Measurements from ENCODE around the gene SBNO2.

Gene SBNO2

DNA sequence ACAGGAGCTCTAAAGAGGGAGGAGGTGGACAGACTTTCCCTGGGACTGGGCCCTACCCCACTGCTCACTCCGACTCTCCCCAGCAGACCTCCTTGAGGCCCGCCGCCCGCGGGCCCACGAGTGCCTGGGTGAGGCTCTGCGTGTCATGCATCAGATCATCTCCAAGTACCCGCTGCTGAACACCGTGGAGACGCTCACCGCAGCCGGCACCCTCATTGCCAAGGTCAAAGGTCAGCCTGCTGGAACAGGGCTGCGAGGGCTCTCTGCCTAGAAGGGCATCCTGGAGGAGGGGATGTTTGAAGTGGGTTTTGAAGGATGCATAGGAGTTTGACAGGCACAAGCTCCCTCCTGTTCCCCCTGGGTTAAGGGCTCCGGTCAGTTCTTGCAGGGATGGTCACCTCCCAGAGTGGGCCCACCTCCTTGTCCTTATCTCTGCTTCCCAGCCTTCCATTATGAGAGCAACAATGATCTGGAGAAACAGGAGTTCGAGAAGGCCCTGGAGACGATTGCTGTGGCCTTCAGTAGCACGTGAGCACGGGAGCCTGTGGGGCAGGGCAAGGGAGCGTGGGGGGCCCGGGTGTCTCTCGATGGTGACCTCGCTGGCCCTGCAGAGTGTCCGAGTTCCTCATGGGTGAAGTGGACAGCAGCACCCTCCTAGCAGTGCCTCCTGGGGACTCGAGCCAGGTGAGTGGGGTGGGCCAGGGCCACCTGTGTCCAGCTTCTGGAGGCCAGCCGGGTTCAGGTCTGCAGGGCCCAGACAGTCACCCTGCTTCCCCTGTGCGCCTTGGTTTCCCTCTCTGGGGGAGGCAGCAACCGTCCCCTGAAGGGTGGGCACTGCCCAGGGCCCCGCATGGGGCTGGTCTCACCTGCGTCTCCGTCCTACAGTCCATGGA lies 100.8 kb downstream of the SBNO2 start:
- no peak for ATAC-seq
- TF ChIP-seq SNAI2 (CRISPR knock-in tag; IDR thresholded peaks at IDR 0.05) = no peak
- TF ChIP-seq, protein P1, sequence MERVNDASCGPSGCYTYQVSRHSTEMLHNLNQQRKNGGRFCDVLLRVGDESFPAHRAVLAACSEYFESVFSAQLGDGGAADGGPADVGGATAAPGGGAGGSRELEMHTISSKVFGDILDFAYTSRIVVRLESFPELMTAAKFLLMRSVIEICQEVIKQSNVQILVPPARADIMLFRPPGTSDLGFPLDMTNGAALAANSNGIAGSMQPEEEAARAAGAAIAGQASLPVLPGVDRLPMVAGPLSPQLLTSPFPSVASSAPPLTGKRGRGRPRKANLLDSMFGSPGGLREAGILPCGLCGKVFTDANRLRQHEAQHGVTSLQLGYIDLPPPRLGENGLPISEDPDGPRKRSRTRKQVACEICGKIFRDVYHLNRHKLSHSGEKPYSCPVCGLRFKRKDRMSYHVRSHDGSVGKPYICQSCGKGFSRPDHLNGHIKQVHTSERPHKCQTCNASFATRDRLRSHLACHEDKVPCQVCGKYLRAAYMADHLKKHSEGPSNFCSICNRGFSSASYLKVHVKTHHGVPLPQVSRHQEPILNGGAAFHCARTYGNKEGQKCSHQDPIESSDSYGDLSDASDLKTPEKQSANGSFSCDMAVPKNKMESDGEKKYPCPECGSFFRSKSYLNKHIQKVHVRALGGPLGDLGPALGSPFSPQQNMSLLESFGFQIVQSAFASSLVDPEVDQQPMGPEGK (CRISPR knock-in tag; IDR thresholded peaks at IDR 0.05; ENCODE audit: borderline replicate concordance) = no peak
- TF ChIP-seq, protein P2, sequence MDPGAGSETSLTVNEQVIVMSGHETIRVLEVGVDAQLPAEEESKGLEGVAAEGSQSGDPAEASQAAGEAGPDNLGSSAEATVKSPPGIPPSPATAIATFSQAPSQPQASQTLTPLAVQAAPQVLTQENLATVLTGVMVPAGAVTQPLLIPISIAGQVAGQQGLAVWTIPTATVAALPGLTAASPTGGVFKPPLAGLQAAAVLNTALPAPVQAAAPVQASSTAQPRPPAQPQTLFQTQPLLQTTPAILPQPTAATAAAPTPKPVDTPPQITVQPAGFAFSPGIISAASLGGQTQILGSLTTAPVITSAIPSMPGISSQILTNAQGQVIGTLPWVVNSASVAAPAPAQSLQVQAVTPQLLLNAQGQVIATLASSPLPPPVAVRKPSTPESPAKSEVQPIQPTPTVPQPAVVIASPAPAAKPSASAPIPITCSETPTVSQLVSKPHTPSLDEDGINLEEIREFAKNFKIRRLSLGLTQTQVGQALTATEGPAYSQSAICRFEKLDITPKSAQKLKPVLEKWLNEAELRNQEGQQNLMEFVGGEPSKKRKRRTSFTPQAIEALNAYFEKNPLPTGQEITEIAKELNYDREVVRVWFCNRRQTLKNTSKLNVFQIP (CRISPR knock-in tag; IDR thresholded peaks at IDR 0.05; ENCODE audit: borderline replicate concordance, low read depth) = no peak
- no peak for TF ChIP-seq BACH2 (CRISPR knock-in tag; IDR thresholded peaks at IDR 0.05; ENCODE audit: borderline replicate concordance)
- peak; percentile 99 for TF ChIP-seq ZFP3 (CRISPR knock-in tag; IDR thresholded peaks at IDR 0.05)

DNA sequence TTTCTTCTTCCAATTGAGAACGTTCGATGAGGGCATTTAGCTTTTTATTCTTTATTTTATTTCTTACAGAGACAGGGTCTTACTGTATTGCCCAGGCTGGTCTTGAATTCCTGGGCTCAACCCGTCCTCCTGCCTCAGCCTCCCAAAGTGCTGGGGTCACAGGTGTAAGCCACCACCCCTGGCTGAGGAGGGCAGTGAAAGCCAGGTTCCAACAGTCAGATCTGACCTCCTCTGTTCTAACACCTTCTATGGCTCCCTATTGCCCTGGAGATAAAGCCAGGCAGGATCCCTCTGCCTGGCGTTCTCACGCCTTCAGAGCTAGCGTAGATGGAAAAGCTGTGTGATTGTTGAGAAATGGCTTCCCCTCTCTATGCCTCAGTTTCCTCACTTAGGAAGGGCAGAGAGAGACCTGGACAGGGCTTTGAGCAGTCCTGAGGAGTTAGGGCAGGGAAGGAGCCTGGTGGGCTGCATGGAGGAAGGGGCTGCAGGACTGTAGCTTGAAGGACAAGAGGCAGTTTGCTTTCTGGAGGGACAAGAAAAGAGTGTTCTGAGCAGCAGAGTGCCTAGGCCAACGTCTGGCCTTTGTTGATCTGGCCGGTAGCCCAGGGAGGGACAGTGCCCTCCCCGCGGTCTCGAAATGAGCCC lies 101.6 kb downstream of the SBNO2 start:
- no peak for TF ChIP-seq ISL1 (CRISPR knock-in tag; IDR thresholded peaks at IDR 0.05)
- TF ChIP-seq PPARA (CRISPR knock-in tag; IDR thresholded peaks at IDR 0.05; ENCODE audit: borderline replicate concordance) = no peak
- no peak for TF ChIP-seq OSR1 (CRISPR knock-in tag; IDR thresholded peaks at IDR 0.05)

DNA sequence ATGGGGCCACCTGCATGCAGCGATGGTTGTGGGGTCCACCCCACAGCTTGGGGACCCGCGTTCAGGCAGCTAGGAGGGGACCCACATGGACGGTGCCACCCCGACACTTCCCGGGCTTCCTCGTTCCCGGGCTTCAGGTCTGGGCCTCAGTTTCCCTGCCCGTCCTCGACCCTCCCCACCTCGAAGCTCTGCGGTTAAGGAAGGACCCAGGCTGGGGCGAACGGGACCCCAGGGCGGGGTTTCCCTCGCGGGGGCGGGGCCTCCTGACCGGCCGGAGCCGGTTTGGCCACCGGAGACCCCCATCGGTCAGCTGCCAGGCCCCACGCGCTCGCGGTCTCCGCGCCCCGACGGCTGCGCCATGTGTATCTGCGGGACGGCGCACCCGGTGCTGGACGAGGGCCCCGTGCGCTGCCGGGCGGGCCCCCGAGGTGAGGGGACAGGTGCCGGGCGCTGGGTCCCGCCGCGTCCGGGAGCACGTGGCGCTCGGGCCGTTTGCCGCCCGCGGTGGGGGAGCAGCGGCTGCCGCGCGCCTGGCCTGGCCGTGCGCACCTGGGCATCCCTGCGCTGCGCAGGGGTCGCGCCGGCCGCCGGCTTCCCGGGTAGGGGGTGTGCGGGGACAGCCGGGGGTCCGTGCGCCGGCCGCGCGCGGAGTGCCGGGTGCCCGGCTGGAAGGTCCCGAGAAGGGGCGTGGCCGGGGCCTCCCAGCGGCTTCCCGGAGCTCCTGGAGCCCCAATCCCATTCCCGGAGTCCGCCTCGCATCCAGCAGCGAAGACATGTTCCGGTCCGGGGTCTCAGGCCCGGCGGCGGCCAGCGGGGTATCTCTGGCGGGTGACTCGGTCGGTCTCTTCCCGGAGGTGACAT lies 102.9 kb downstream of the SBNO2 start:
- ATAC-seq = no peak
- TF ChIP-seq, protein P2 (CRISPR knock-in tag; IDR thresholded peaks at IDR 0.05; ENCODE audit: borderline replicate concordance, low read depth) = no peak
- no peak for TF ChIP-seq CSDC2 (CRISPR knock-in tag; IDR thresholded peaks at IDR 0.05)

More for the DNA sequence above, 101.6 kb downstream of the SBNO2 start:
- no peak for ATAC-seq

DNA sequence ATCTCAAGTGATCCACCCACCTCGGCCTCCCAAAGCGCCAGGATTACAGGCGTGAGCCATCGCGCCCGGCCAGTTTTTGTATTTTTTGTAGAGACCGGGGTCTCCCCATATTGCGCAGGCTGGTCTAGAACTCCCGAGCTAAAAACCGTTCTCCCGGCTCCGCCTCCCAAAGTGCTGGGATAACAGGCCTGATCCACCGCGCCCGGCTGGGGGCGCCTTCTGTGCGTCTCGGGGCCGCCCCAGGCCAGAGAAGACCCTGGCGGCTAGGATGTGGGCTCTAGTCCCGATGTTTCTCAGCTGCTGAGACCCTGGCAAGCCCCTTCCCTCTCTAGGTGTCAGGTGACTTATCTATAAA lies 103.5 kb downstream of the SBNO2 start:
- TF ChIP-seq CSDC2 (CRISPR knock-in tag; IDR thresholded peaks at IDR 0.05) = no peak
- TF ChIP-seq, protein P3, sequence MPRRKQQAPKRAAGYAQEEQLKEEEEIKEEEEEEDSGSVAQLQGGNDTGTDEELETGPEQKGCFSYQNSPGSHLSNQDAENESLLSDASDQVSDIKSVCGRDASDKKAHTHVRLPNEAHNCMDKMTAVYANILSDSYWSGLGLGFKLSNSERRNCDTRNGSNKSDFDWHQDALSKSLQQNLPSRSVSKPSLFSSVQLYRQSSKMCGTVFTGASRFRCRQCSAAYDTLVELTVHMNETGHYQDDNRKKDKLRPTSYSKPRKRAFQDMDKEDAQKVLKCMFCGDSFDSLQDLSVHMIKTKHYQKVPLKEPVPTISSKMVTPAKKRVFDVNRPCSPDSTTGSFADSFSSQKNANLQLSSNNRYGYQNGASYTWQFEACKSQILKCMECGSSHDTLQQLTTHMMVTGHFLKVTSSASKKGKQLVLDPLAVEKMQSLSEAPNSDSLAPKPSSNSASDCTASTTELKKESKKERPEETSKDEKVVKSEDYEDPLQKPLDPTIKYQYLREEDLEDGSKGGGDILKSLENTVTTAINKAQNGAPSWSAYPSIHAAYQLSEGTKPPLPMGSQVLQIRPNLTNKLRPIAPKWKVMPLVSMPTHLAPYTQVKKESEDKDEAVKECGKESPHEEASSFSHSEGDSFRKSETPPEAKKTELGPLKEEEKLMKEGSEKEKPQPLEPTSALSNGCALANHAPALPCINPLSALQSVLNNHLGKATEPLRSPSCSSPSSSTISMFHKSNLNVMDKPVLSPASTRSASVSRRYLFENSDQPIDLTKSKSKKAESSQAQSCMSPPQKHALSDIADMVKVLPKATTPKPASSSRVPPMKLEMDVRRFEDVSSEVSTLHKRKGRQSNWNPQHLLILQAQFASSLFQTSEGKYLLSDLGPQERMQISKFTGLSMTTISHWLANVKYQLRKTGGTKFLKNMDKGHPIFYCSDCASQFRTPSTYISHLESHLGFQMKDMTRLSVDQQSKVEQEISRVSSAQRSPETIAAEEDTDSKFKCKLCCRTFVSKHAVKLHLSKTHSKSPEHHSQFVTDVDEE (CRISPR knock-in tag; IDR thresholded peaks at IDR 0.05) = no peak
- TF ChIP-seq SNAI2 (CRISPR knock-in tag; IDR thresholded peaks at IDR 0.05) = no peak
- TF ChIP-seq GLIS3 (CRISPR knock-in tag; IDR thresholded peaks at IDR 0.05) = no peak
- TF ChIP-seq, protein P2 (CRISPR knock-in tag; IDR thresholded peaks at IDR 0.05; ENCODE audit: borderline replicate concordance, low read depth) = no peak
- no peak for TF ChIP-seq PPARA (CRISPR knock-in tag; IDR thresholded peaks at IDR 0.05; ENCODE audit: borderline replicate concordance)
- ATAC-seq = no peak
